BLaER1 (cell line): ENCODE data around the gene TEX261.
A peak's percentile ranks its signal among the peaks of the same experiment; 100 is the strongest.

Experiments
- H3K27ac ChIP-seq: shearing (Covaris generic); formaldehyde crosslinking; 2 replicates; pipeline ENCODE4 v1.8.1; 2022
- H3K27me3 ChIP-seq: shearing (Covaris generic); formaldehyde crosslinking; 2 replicates; pipeline ENCODE4 v1.8.1; 2022
- H3K36me3 ChIP-seq: shearing (Covaris generic); formaldehyde crosslinking; 2 replicates; pipeline ENCODE4 v1.8.1; 2022
- H3K4me1 ChIP-seq: shearing (Covaris generic); formaldehyde crosslinking; 2 replicates; pipeline ENCODE4 v1.8.1; 2022
- H3K4me2 ChIP-seq: shearing (Covaris generic); formaldehyde crosslinking; 2 replicates; pipeline ENCODE4 v1.8.1; 2022
- H3K4me3 ChIP-seq: shearing (Covaris generic); formaldehyde crosslinking; 2 replicates; pipeline ENCODE4 v1.8.1; 2022
- H3K9ac ChIP-seq: shearing (Covaris generic); formaldehyde crosslinking; 2 replicates; pipeline ENCODE4 v1.8.1; 2022
- H3K9me3 ChIP-seq: shearing (Covaris generic); formaldehyde crosslinking; 2 replicates; pipeline ENCODE4 v1.8.1; 2022
- H4K20me1 ChIP-seq: shearing (Covaris generic); formaldehyde crosslinking; 2 replicates; pipeline ENCODE4 v1.8.1; 2022
- Cebpa-rat ChIP-seq: shearing (Covaris generic); IDR thresholded peaks from 2 replicates; pipeline ENCODE4 v1.8.1; 2022

TEX261 gene

GRCh38 chr2:70974592-70974991 is 20.1 kb downstream of the TEX261 start:
- Histone ChIP-seq H3K36me3 (peaks cover 2% of the 10 kb centered on the region; the same call in 1 of the 2 replicates), H3K9ac (no peak overlapping the region), H3K9me3 (no peaks in the 10 kb centered on the region), H4K20me1 (peaks cover 22% of the 10 kb centered on the region), H3K4me2 (no peak overlapping the region), H3K4me3 (no peak overlapping the region), H3K4me1 (peaks cover 20% of the 10 kb centered on the region), H3K27ac (no peak overlapping the region), H3K27me3 (peaks cover 21% of the 10 kb centered on the region)
- TF ChIP-seq Cebpa-rat, result no peak

- H3K4me1 ChIP-seq, result no peaks in the 10 kb centered on the region
- no peaks in the 10 kb centered on the region for H3K9me3 ChIP-seq
- no peak for TF ChIP-seq Cebpa-rat
- H3K9ac ChIP-seq, result no peak overlapping the region
- no peak overlapping the region for H3K4me3 ChIP-seq
- no peak overlapping the region for H3K27ac ChIP-seq
- H3K36me3 ChIP-seq, result no peaks in the 10 kb centered on the region
- H4K20me1 ChIP-seq, result no peaks in the 10 kb centered on the region
- H3K4me2 ChIP-seq, result no peak overlapping the region
- peaks cover 14% of the 10 kb centered on the region for H3K27me3 ChIP-seq
Observed at GRCh38 chr2:70967189-70967588, 27.5 kb downstream of the TEX261 start.

DNA sequence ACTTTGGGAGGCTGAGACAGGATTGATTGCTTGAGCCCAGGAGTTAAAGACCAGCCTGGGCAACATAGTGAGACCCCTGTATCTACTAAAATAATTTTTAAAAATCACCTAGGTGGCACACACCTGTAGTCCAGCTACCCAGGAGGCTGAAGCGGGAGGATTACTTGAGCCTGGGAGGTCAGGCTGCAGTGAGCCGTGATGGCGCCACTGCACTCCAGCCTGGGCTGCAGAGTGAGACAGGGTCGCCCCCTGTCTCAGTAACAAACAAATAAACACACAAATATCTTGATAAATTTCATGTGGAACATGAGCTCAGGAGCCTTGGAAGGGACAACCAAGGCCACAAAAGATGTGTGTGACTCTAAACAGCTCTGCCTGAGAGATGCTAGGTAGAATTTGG is 28.0 kb downstream of the TEX261 start:
- no peak for TF ChIP-seq Cebpa-rat
- Histone ChIP-seq H3K9me3 (no peaks in the 10 kb centered on the region), H3K4me1 (no peaks in the 10 kb centered on the region), H3K4me3 (no peak overlapping the region), H3K9ac (no peak overlapping the region), H3K4me2 (no peak overlapping the region), H3K27ac (no peak overlapping the region), H3K27me3 (peaks cover 14% of the 10 kb centered on the region), H3K36me3 (no peaks in the 10 kb centered on the region), H4K20me1 (no peaks in the 10 kb centered on the region)

DNA sequence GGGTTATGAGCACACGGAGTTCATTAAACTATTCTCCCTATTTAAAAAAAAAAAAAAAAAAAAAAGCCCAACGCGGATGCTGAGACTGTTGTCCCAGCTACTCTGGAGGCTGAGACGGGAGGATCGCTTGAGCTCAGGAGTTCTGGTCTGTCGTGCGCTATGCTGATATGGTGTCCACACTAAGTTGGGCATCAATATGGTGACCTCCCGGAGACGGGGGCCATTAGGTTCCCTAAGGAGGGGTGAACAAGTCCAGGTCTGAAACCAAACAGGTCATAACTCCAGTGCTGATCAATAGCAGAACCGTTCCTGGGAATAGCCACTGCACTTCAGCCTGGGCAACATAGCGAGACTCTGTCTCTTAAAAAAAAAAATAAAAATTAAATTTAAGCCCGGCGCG is 29.2 kb downstream of the TEX261 start:
- H3K4me1 ChIP-seq, result no peaks in the 10 kb centered on the region
- H3K27me3 ChIP-seq, result peaks cover 14% of the 10 kb centered on the region
- H3K9me3 ChIP-seq, result no peaks in the 10 kb centered on the region
- no peak overlapping the region for H3K4me3 ChIP-seq
- no peaks in the 10 kb centered on the region for H3K36me3 ChIP-seq
- H3K9ac ChIP-seq, result no peak overlapping the region
- no peak overlapping the region for H3K4me2 ChIP-seq
- H3K27ac ChIP-seq, result no peak overlapping the region
- no peaks in the 10 kb centered on the region for H4K20me1 ChIP-seq
- no peak for TF ChIP-seq Cebpa-rat

DNA sequence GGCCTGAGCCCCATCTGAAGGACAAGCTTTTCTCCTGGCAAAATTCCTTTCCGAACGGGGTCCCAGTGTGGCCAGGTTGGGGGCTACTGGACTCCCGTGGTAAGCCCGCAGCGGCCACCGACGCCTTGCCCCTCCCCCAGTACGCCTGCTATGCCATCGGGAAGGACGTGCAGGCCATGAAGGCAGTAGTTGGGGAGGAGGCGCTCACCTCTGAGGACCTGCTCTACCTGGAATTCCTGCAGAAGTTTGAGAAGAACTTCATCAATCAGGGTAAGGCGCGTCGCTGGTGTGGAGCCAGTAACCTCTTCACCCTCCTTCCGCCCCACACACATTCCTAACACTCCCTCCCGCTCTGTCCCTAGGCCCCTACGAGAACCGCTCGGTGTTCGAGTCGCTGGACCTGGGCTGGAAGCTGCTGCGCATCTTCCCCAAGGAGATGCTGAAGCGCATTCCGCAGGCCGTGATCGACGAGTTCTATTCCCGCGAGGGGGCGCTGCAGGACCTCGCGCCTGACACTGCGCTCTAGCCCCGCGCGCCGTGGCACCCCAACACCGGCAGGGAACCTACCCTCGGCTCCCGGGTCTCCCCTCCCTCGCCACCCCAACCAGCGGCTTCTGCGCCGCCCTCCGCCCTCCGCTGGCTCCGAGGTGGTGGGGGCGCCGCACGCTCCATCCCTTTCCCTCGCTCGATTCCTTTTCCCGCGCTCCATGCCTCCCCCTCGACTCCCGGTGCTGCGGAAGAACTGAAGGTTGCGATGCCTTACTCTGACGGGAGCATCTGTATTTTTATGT is 29.9 kb downstream of the TEX261 start:
- H3K9ac ChIP-seq, result no peak overlapping the region
- H3K27ac ChIP-seq, result no peak overlapping the region
- no peaks in the 10 kb centered on the region for H3K9me3 ChIP-seq
- H3K36me3 ChIP-seq, result no peaks in the 10 kb centered on the region
- H3K27me3 ChIP-seq, result peaks cover 14% of the 10 kb centered on the region
- H3K4me3 ChIP-seq, result 0 out of 2 replicates have a peak overlapping the region, but pooled peaks have one; percentile 28
- peaks cover 6% of the 10 kb centered on the region; the same call in 1 of the 2 replicates for H3K4me1 ChIP-seq
- H3K4me2 ChIP-seq, result peak overlapping the region; percentile 45
- H4K20me1 ChIP-seq, result no peaks in the 10 kb centered on the region
- TF ChIP-seq Cebpa-rat, result no peak

DNA sequence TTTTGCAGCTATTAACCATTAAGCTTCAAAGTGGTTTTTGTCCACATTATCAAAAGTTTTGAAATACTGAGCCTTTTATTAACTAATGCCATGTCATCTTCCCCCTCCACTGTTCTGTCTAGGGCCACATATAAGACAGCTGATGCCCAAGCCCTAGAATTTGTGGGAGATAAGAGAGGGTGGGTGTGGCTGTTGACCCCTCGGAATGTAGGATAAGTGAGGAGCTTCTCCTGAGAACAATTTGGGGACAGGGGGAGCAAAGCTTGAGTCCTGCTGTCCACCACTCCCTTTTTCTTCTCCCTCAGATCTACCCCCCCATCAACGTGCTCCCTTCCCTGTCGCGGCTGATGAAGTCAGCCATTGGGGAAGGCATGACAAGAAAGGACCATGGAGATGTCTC is 30.5 kb downstream of the TEX261 start:
- Histone ChIP-seq H3K4me2 (no peak overlapping the region), H4K20me1 (no peaks in the 10 kb centered on the region), H3K27ac (no peak overlapping the region), H3K9me3 (no peaks in the 10 kb centered on the region), H3K9ac (no peak overlapping the region), H3K4me1 (peaks cover 6% of the 10 kb centered on the region; the same call in 1 of the 2 replicates), H3K27me3 (peaks cover 14% of the 10 kb centered on the region), H3K4me3 (no peak overlapping the region), H3K36me3 (no peaks in the 10 kb centered on the region)
- no peak for TF ChIP-seq Cebpa-rat

DNA sequence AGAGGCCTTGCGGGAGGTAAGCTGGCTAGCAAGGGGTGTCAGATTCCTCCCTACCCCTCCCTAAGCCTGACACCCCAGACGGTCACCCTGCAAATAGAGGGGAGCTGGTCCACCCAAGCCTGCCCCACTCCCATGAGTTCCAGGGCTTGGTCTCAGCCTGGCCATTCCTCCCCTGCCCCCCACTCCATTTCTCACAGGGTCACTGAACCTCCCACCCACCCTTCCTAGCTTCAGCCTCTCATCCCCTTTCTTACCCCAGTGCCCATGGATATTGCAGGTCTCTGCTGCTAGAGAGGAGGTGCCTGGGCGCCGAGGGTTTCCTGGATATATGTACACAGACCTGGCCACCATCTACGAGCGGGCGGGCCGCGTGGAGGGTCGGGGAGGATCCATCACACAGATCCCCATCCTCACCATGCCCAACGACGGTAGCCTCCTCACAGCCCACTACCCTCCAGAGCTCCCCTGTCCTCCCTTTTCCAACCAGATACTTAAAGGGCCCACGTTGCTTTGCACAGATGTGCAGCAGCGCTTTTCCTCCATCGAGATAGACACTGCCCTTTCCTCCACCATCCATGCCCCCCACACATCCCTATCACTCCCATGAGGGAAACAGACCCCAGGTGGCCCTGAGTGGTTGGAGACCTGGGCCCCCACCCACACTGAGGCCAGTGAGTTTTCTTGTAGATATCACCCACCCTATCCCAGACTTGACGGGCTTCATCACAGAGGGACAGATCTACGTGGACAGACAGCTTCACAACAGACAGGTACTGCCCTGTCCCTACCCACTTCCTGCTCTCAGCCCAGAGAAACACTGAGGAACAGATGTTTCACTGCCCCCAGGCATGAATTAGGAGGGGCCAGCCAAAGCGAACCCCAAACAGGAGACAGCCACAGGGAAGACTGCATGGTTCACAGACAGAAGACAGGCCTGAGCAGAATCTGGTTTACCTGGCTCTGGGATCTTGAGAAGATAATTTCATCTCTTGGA is 31.5 kb downstream of the TEX261 start:
- Histone ChIP-seq H3K4me3 (no peak overlapping the region), H3K36me3 (no peaks in the 10 kb centered on the region), H4K20me1 (no peaks in the 10 kb centered on the region), H3K4me1 (peaks cover 14% of the 10 kb centered on the region), H3K9ac (no peak overlapping the region), H3K27me3 (peaks cover 14% of the 10 kb centered on the region), H3K27ac (no peak overlapping the region), H3K4me2 (no peak overlapping the region), H3K9me3 (no peaks in the 10 kb centered on the region)
- no peak for TF ChIP-seq Cebpa-rat

- H3K9me3 ChIP-seq, result no peaks in the 10 kb centered on the region
- H3K9ac ChIP-seq, result no peak overlapping the region
- peaks cover 22% of the 10 kb centered on the region for H3K4me1 ChIP-seq
- no peaks in the 10 kb centered on the region for H4K20me1 ChIP-seq
- TF ChIP-seq Cebpa-rat, result no peak
- H3K36me3 ChIP-seq, result no peaks in the 10 kb centered on the region
- no peak overlapping the region for H3K4me2 ChIP-seq
- peaks cover 14% of the 10 kb centered on the region for H3K27me3 ChIP-seq
- H3K27ac ChIP-seq, result no peak overlapping the region
- H3K4me3 ChIP-seq, result no peak overlapping the region
Observed at GRCh38 chr2:70962211-70962884, 32.3 kb downstream of the TEX261 start.

DNA sequence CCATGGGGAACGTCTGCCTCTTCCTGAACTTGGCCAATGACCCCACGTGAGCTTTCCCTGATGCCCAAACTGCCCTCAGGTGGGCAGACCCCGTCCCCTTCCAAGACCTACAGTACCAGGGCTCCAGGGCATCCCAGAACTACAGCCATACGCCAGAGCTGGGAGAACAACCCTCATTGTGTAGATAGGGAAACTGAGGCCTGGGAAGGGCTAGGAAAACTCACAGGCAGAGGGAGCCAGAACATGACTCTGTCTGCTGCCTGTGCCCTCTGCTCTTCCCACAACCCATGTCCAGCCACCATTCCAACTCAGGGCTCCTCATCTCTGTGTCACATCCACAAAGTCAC is 33.1 kb downstream of the TEX261 start:
- no peaks in the 10 kb centered on the region for H3K9me3 ChIP-seq
- peaks cover 22% of the 10 kb centered on the region for H3K4me1 ChIP-seq
- H3K9ac ChIP-seq, result no peak overlapping the region
- H3K36me3 ChIP-seq, result no peaks in the 10 kb centered on the region
- H3K27ac ChIP-seq, result no peak overlapping the region
- H3K4me3 ChIP-seq, result no peak overlapping the region
- H4K20me1 ChIP-seq, result no peaks in the 10 kb centered on the region
- no peak overlapping the region for H3K4me2 ChIP-seq
- TF ChIP-seq Cebpa-rat, result no peak
- H3K27me3 ChIP-seq, result peaks cover 14% of the 10 kb centered on the region
